HepG2 (cell line): ENCODE data around the gene NOS1AP. TPM values are rescaled to one million over a fixed set of nuclear protein-coding genes. Genes with fewer than 3 reads are reported as not detected.

Source experiments
- ATAC-seq: fragments of 200-7000 bp; cut with Tn5 transposase; 3 replicates; pipeline ENCODE4 v1.9.1; 2020; ENCODE audit warnings: mild to moderate bottlenecking, moderate library complexity
- BruUV-seq: library from RNA; stranded (reverse); fragments of 400-500 nt; replicated peaks from 2 replicates; lab custom pipeline; 2021; lab: Mats Ljungman, UMichigan
- CTCF ChIA-PET: fragments of 300-600 bp; formaldehyde crosslinking; extraction: SDS; loops from one replicate; lab custom pipeline; 2021; ENCODE audit warnings: low total read pairs, inconsistent platforms, low intra/inter-chr PET ratio; lab: Yijun Ruan, JAX
- POLR2A ChIA-PET: fragments of 350-600 bp; sonication (Branson Sonifier 250); formaldehyde crosslinking; loops from one replicate; lab custom pipeline; 2020; ENCODE audit warnings: antibody characterized with exemption, inconsistent platforms; lab: Yijun Ruan, JAX
- DNase-seq: peaks from one replicate; pipeline ENCODE4 v3.0.0-alpha.2; 2015; ENCODE audit warnings: low spot score
- FAIRE-seq: peaks from 3 replicates; lab custom pipeline; 2011; peaks lifted over from hg19 to GRCh38; lab: Jason Lieb, UNC
- H2AFZ ChIP-seq: one replicate; pipeline ENCODE4 v1.6.1; 2011; ENCODE audit warnings: low read length, inconsistent platforms
- H3K27ac ChIP-seq: fragments of 300-600 bp; 3 replicates; pipeline ENCODE4 v1.8.0; 2011; ENCODE audit warnings: mixed run types, mild to moderate bottlenecking, mixed read lengths, low read length, inconsistent platforms; ENCODE audit not compliant: insufficient read depth; ENCODE audit errors: extremely low read length
- H3K27me3 ChIP-seq, 2 experiments: fragments of 200-600 bp in 1 of 2; 2 replicates in 1 of 2; 3 replicates in 1 of 2; pipeline versions ENCODE4 v1.6.0 to v1.8.0; 2011; ENCODE audit warnings: low read length in 2 of 2, mild to moderate bottlenecking in 2 of 2, moderate library complexity in 2 of 2, inconsistent platforms in 1 of 2; ENCODE audit not compliant: insufficient read depth in 2 of 2, control insufficient read depth in 1 of 2
- H3K36me3 ChIP-seq, 2 experiments: fragments of 200-600 bp in 1 of 2; replicated peaks in 1 of 2; 2 replicates in 1 of 2; 3 replicates in 1 of 2; pipeline versions ENCODE4 v1.5.1 to v1.8.0; 2011; ENCODE audit warnings: low read length in 2 of 2, inconsistent platforms in 1 of 2; ENCODE audit not compliant: insufficient read depth in 2 of 2, control insufficient read depth in 1 of 2
- H3K4me1 ChIP-seq: 2 replicates; pipeline ENCODE4 v1.5.1; 2012; ENCODE audit warnings: low read length, inconsistent platforms; ENCODE audit not compliant: insufficient read depth
- H3K4me2 ChIP-seq: 2 replicates; pipeline ENCODE4 v1.6.0; 2011; ENCODE audit warnings: low read depth, low read length, inconsistent platforms
- H3K4me3 ChIP-seq, 3 experiments: fragments of 200-600 bp in 1 of 3; sonication (generic), shearing (Covaris generic) in 1 of 3; replicated peaks in 1 of 3; 2 replicates each; pipeline ENCODE4 v1.5.1; 2011 to 2016; ENCODE audit warnings: low read length in 3 of 3, inconsistent platforms in 2 of 3, low read depth in 2 of 3, mild to moderate bottlenecking in 2 of 3, control low read depth in 1 of 3, mixed read lengths in 1 of 3; ENCODE audit not compliant: insufficient read depth in 1 of 3
- H3K79me2 ChIP-seq: one replicate; pipeline ENCODE4 v1.6.1; 2011; ENCODE audit warnings: low read length, inconsistent platforms; ENCODE audit not compliant: insufficient read depth
- H3K9ac ChIP-seq: 2 replicates; pipeline ENCODE4 v1.6.0; 2011; ENCODE audit warnings: mild to moderate bottlenecking, low read depth, low read length, inconsistent platforms; ENCODE audit not compliant: insufficient read depth
- H3K9me3 ChIP-seq: 2 replicates; pipeline ENCODE4 v1.5.1; 2012; ENCODE audit warnings: mild to moderate bottlenecking, low read length
- H4K20me1 ChIP-seq: 2 replicates; pipeline ENCODE4 v1.6.0; 2011; ENCODE audit warnings: inconsistent platforms, mild to moderate bottlenecking, low read length, moderate library complexity; ENCODE audit not compliant: insufficient read depth
- GMEB1 ChIP-seq: sonication (generic); formaldehyde crosslinking; IDR thresholded peaks from 2 replicates; pipeline ENCODE4 v1.5.1; 2020; ENCODE audit warnings: missing genetic modification reagents, mild to moderate bottlenecking, borderline replicate concordance
- GTF2F1 ChIP-seq: fragments of 150-350 bp; IDR thresholded peaks from 2 replicates; pipeline ENCODE4 v1.6.1; 2014; ENCODE audit warnings: low read length
- MAFF ChIP-seq: IDR thresholded peaks from 2 replicates; pipeline ENCODE4 v1.6.1; 2011; ENCODE audit warnings: low read depth, low read length, improper control_type of control experiment
- MAFK ChIP-seq, 2 experiments: IDR thresholded peaks in 1 of 2; conservative IDR thresholded peaks in 1 of 2; 2 replicates each; pipeline ENCODE4 v1.6.1; 2011; ENCODE audit warnings: improper control_type of control experiment in 2 of 2, low read length in 2 of 2
- RBM39 ChIP-seq: fragments of 200-400 bp; formaldehyde crosslinking; IDR thresholded peaks from one replicate; pipeline ENCODE4 v1.6.1; 2018; ENCODE audit warnings: antibody characterized with exemption, mild to moderate bottlenecking, low read depth, low read length; ENCODE audit not compliant: poor library complexity, severe bottlenecking
- ZBTB2 ChIP-seq: sonication (generic); formaldehyde crosslinking; IDR thresholded peaks from 2 replicates; pipeline ENCODE4 v1.8.0; 2022; ENCODE audit warnings: low read depth, missing genetic modification reagents
- ZBTB7B ChIP-seq: sonication (generic); formaldehyde crosslinking; IDR thresholded peaks from 2 replicates; pipeline ENCODE4 v1.4.0; 2020; ENCODE audit warnings: missing genetic modification reagents
- ZNF18 ChIP-seq: sonication (generic); formaldehyde crosslinking; IDR thresholded peaks from 2 replicates; pipeline ENCODE4 v1.8.0; 2022; ENCODE audit warnings: mild to moderate bottlenecking, missing genetic modification reagents; ENCODE audit not compliant: insufficient replicate concordance
- WGBS: methylation state at CpG from one replicate; pipeline ENCODE4 v1.1.6; 2017; ENCODE audit warnings: low lambda C conversion rate; 5-methylcytosine and 5-hydroxymethylcytosine counted together
- in situ Hi-C: cut with HindIII; loops from 2 replicates; pipeline ENCODE4 v1.10.0; 2017; ENCODE audit warnings: low pct_unique_long_range_greater_than_20kb; ENCODE audit not compliant: extremely low pct_ligation_motif_present
- intact Hi-C: fragments of 100-400 bp; cut with micrococcal nuclease; formaldehyde crosslinking; loops from one replicate; pipeline ENCODE4 v1.10.0; 2022; ENCODE audit not compliant: unreplicated experiment
- polyA plus RNA-seq, 8 experiments: library from polyadenylated mRNA; depleted of rRNA in 3 of 8; stranded (reverse) in 7 of 8; unstranded in 1 of 8; fragments of >200 nt; fragmentation: Illumina TruSeq in 4 of 8; extraction: Trizol in 4 of 8; gene quantifications; 2 replicates each; pipeline versions ENCODE4 v1.2.1 to v1.2.3, GENCODE V29; 2011 to 2016; ENCODE audit warnings: low read depth in 4 of 8, missing spikeins in 1 of 8, mixed read lengths in 1 of 8; ENCODE audit not compliant: insufficient read depth in 1 of 8
- total RNA-seq, 5 experiments: library from RNA; depleted of rRNA; stranded (reverse); fragments of >200 nt; fragmentation: Illumina TruSeq; extraction: Trizol; gene quantifications; 2 replicates each; pipeline ENCODE4 v1.2.3, GENCODE V29; 2016; ENCODE audit warnings: low read depth in 1 of 5
- TF ChIP-seq, protein P1 (sequence below): fragments of 450-650 bp; IDR thresholded peaks from 2 replicates; pipeline ENCODE4 v1.6.1; 2017

The NOS1AP gene
- total and polyA plus RNA-seq, 2 of the 13 experiments (the other 11 are each of a cell fraction or from before 2014, with no cell fraction given) = 2.0 to 3.3 TPM

DNA sequence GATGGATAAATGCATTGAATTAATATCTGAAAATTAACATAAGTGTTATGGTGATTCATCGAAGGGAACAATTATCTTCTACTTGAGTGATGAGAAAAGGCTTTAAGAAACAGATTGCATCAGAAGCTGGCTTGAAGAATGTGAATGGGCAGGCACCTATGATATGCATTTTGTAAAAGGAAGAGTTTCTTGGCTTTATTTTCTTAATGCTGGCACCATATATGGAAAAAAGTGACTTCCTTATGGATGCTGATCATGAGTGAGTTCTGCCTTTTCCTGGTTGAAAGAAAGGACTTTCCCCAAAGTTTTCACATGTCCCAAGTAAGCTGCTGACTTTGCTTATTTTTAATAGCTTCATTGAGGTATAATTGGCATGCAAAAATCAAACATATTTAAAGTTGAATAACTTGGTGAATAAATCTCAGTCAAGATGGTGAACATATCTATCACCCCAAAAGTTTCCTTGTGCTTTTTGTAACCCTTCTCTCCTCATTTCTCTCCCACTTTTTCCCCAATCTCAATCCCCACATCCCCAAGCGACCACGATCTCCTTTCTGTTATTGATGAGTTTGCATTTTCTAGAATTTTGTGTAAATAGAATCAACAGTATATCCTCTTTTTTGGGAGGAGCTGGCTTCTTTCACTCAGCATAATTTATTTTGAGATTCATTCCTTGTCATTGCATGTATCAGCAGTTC, 233.0 kb downstream of the NOS1AP start:
- in situ Hi-C loops = no loop called here
- Histone ChIP-seq H3K27ac (no peak overlapping the region), H3K4me1 (peaks cover 11% of the 10 kb centered on the region), H3K4me2 (no peak overlapping the region), H3K36me3 (peaks cover 2 to 10% of the 10 kb centered on the region in 2 experiments; a peak in 2 of 5 replicates), H3K27me3 (no peaks in the 10 kb centered on the region), H2AFZ (no peak overlapping the region), H3K9me3 (no peaks in the 10 kb centered on the region), H3K79me2 (no peaks in the 10 kb centered on the region), H4K20me1 (no peaks in the 10 kb centered on the region), H3K4me3 (no peak overlapping the region), H3K9ac (no peak overlapping the region)
- POLR2A ChIA-PET = no interaction called here
- peak; percentile 88 to 90; a peak in 3 of 4 replicates for TF ChIP-seq MAFK (conservative IDR thresholded peaks at IDR 0.05 in 1 of 2, IDR thresholded peaks at IDR 0.05 in 1 of 2; ENCODE audit: low read length in 2 of 2)
- TF ChIP-seq MAFF = peak; percentile 88
- no peak for TF ChIP-seq ZNF18 (CRISPR knock-in tag)
- WGBS = 95% methylated on average over 3 of the region's 3 CpGs
- BruUV-seq = no TSS peak
- no peak for DNase-seq
- CTCF ChIA-PET = no interaction called here
- intact Hi-C loops = no loop called here
- ATAC-seq = no peak
- no peak for FAIRE-seq

DNA sequence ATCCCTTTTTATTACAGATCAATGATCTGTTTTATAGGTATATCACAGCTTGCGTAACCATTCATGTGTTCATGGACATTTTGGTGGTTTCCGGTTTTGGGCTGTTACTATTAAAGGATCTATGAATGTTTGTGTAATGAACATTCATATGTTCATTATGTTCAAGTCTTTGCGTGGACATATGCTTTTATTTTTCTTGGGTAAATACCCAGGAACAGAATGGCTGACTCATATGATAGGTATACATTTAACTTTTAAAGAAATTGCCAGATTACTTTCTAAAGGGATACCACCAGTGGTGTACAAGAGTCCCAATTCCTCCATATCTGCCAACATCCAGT, 233.5 kb downstream of the NOS1AP start:
- intact Hi-C loops (no loop called here), in situ Hi-C loops (no loop called here)
- ATAC-seq (no peak), DNase-seq (no peak), FAIRE-seq (no peak)
- WGBS = 96% methylated on average over 3 of the region's 3 CpGs
- ChIA-PET CTCF (no interaction called here), POLR2A (no interaction called here)
- Histone ChIP-seq H3K36me3 (peaks cover 2 to 9% of the 10 kb centered on the region in 2 experiments; a peak in 2 of 5 replicates), H3K79me2 (no peaks in the 10 kb centered on the region), H3K9me3 (no peaks in the 10 kb centered on the region), H4K20me1 (no peaks in the 10 kb centered on the region), H3K4me2 (no peak overlapping the region), H3K9ac (no peak overlapping the region), H3K4me1 (peaks cover 11% of the 10 kb centered on the region), H3K27ac (no peak overlapping the region), H2AFZ (no peak overlapping the region), H3K4me3 (no peak overlapping the region), H3K27me3 (no peaks in the 10 kb centered on the region)
- BruUV-seq = no TSS peak
- TF ChIP-seq ZBTB2 (no peak), GMEB1 (CRISPR knock-in tag) (no peak), ZBTB7B (CRISPR knock-in tag) (no peak), GTF2F1 (no peak), RBM39 (no peak)
- TF ChIP-seq, protein P1, sequence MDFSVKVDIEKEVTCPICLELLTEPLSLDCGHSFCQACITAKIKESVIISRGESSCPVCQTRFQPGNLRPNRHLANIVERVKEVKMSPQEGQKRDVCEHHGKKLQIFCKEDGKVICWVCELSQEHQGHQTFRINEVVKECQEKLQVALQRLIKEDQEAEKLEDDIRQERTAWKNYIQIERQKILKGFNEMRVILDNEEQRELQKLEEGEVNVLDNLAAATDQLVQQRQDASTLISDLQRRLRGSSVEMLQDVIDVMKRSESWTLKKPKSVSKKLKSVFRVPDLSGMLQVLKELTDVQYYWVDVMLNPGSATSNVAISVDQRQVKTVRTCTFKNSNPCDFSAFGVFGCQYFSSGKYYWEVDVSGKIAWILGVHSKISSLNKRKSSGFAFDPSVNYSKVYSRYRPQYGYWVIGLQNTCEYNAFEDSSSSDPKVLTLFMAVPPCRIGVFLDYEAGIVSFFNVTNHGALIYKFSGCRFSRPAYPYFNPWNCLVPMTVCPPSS = no peak
